Activated T-cell treated with anti-CD3 and anti-CD28 coated beads, Interleukin-2, amount 50 U/mL, for 24 hours (primary cell): ENCODE results near the gene ABCB10.
"Not testable (repeated sequence)": the region's sequence is repeated elsewhere in the genome, so short reads cannot be mapped to it uniquely, and the experiment has no call there.

Experiments used
- DNase-seq: peaks from one replicate; pipeline ENCODE4 v3.0.0-alpha.2; 2020
- H3K27ac Mint-ChIP-seq: 2 replicates; pipeline ENCODE4 v1.8.0; 2020; ENCODE audit warnings: mild to moderate bottlenecking, mixed read lengths
- H3K27me3 Mint-ChIP-seq: 2 replicates; pipeline ENCODE4 v1.8.0; 2020; ENCODE audit warnings: mixed read lengths
- H3K36me3 Mint-ChIP-seq: 2 replicates; pipeline ENCODE4 v1.8.0; 2020; ENCODE audit warnings: low read depth, mixed read lengths
- H3K4me1 Mint-ChIP-seq: 2 replicates; pipeline ENCODE4 v1.8.0; 2020; ENCODE audit warnings: low read depth, mixed read lengths
- H3K4me3 Mint-ChIP-seq: 2 replicates; pipeline ENCODE4 v1.8.0; 2020; ENCODE audit warnings: mild to moderate bottlenecking, moderate library complexity, mixed read lengths
- H3K9me3 Mint-ChIP-seq: 2 replicates; pipeline ENCODE4 v1.8.0; 2020; ENCODE audit warnings: mixed read lengths

The ABCB10 gene

DNA sequence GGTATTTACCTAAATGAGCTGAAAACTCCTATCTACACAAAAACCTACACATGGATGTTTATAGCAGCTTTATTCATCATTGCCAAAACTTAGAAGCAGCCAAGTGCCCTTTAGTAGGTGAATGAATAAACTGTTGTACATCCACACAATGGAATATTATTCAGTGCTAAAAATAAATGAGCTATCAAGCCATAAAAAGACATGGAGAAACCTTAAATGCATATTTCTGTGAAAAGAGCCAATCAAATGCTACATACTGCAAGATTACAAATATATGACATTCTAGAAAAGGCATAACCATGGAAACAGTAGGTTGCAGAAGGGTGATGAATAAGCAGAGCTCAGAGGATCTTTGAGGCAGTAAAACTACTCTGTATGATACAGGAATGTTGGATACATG is 23.3 kb downstream of the ABCB10 start:
- no peaks in the 10 kb centered on the region for H3K9me3 Mint-ChIP-seq
- peaks cover 83% of the 10 kb centered on the region for H3K36me3 Mint-ChIP-seq
- H3K27ac Mint-ChIP-seq: no peak overlapping the region
- no peak for DNase-seq
- H3K4me1 Mint-ChIP-seq: peaks cover 5% of the 10 kb centered on the region
- no peak overlapping the region for H3K4me3 Mint-ChIP-seq
- no peaks in the 10 kb centered on the region for H3K27me3 Mint-ChIP-seq

- DNase-seq: no peak
- H3K9me3 Mint-ChIP-seq: no peaks in the 10 kb centered on the region
- no peaks in the 10 kb centered on the region for H3K27me3 Mint-ChIP-seq
- H3K36me3 Mint-ChIP-seq: peaks cover 80% of the 10 kb centered on the region
- peak overlapping the region; percentile 16 for H3K27ac Mint-ChIP-seq
- H3K4me3 Mint-ChIP-seq: no peak overlapping the region
- H3K4me1 Mint-ChIP-seq: peaks cover under 1% of the 10 kb centered on the region
These were observed 27.2 kb downstream of the ABCB10 start for GRCh38 chr1:229531326-229531725.

DNA sequence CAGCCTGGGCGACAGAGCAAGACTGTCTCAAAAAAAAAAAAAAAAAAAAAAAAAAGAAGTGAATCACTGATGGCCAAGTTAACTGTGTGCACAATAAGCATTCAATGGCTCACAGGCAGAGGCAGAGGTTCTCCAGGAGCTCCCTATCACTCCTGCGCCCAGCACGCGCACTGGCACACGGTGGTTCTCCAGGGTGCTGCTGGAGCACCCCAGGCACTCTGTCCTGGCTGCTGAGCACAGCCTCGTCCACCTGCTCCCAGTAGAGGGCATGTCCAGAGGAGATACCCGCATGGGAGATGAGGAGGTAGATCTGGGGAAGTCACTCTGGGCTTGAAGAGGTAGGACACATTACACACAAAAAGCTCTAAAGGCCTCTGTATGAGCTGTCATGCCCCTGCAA is 28.9 kb downstream of the ABCB10 start:
- Mint-ChIP-seq H3K36me3 (peaks cover 83% of the 10 kb centered on the region), H3K27me3 (no peaks in the 10 kb centered on the region), H3K9me3 (no peaks in the 10 kb centered on the region), H3K4me3 (no peak overlapping the region), H3K4me1 (peaks cover 3% of the 10 kb centered on the region), H3K27ac (no peak overlapping the region)
- no peak for DNase-seq

GRCh38 chr1:229526695-229527094 is 31.8 kb downstream of the ABCB10 start:
- H3K36me3 Mint-ChIP-seq: peaks cover 85% of the 10 kb centered on the region
- DNase-seq: no peak
- no peaks in the 10 kb centered on the region for H3K27me3 Mint-ChIP-seq
- peak overlapping the region; percentile 22 for H3K27ac Mint-ChIP-seq
- peaks cover 3% of the 10 kb centered on the region for H3K4me1 Mint-ChIP-seq
- H3K9me3 Mint-ChIP-seq: no peaks in the 10 kb centered on the region
- no peak overlapping the region for H3K4me3 Mint-ChIP-seq

- H3K27me3 Mint-ChIP-seq: no peaks in the 10 kb centered on the region
- H3K4me3 Mint-ChIP-seq: no peak overlapping the region
- peaks cover 82% of the 10 kb centered on the region for H3K36me3 Mint-ChIP-seq
- H3K27ac Mint-ChIP-seq: no peak overlapping the region
- H3K4me1 Mint-ChIP-seq: peaks cover 3% of the 10 kb centered on the region
- H3K9me3 Mint-ChIP-seq: no peaks in the 10 kb centered on the region
- DNase-seq: no peak
These were observed 35.5 kb downstream of the ABCB10 start for GRCh38 chr1:229523052-229523451.

GRCh38 chr1:229514578-229515275 is 43.8 kb downstream of the ABCB10 start:
- H3K4me1 Mint-ChIP-seq: peaks cover 8% of the 10 kb centered on the region
- H3K4me3 Mint-ChIP-seq: no peak overlapping the region
- H3K36me3 Mint-ChIP-seq: peaks cover 31% of the 10 kb centered on the region
- peak overlapping the region; percentile 23 for H3K27ac Mint-ChIP-seq
- no peaks in the 10 kb centered on the region for H3K9me3 Mint-ChIP-seq
- peak; percentile 53 for DNase-seq
- H3K27me3 Mint-ChIP-seq: no peaks in the 10 kb centered on the region

- not testable (repeated sequence) for H3K27ac Mint-ChIP-seq, DNase-seq, H3K27me3 Mint-ChIP-seq, H3K9me3 Mint-ChIP-seq, H3K4me3 Mint-ChIP-seq
- peaks cover 25% of the 10 kb centered on the region for H3K4me1 Mint-ChIP-seq
- peaks cover 18% of the 10 kb centered on the region for H3K36me3 Mint-ChIP-seq
These were observed 46.9 kb downstream of the ABCB10 start for GRCh38 chr1:229511625-229512024.

DNA sequence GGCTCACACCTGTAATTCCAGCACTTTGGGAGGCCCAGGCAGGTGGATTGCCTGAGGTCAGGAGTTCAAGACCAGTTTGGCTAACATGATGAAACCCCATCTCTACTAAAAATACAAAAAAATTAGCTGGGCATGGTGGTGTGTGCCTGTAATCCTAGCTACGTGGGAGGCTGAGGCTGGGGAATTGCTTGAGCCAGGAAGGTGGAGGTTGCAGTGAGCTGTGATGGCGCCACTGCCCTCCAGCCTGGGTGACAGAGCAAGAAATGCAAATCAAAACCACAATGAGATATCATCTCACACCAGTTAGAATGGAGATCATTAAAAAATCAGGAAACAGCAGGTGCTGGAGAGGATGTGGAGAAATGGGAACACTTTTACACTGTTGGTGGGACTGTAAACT is 47.3 kb downstream of the ABCB10 start:
- Mint-ChIP-seq H3K36me3 (peaks cover 16% of the 10 kb centered on the region), H3K4me1 (peaks cover 29% of the 10 kb centered on the region)
- not testable (repeated sequence) for H3K27me3 Mint-ChIP-seq, H3K27ac Mint-ChIP-seq, DNase-seq, H3K9me3 Mint-ChIP-seq, H3K4me3 Mint-ChIP-seq

- no peaks in the 10 kb centered on the region for H3K27me3 Mint-ChIP-seq
- peaks cover 15% of the 10 kb centered on the region for H3K36me3 Mint-ChIP-seq
- peaks cover 34% of the 10 kb centered on the region for H3K4me1 Mint-ChIP-seq
- DNase-seq: no peak
- peak overlapping the region; percentile 95 for H3K27ac Mint-ChIP-seq
- peak overlapping the region; percentile 91 for H3K4me3 Mint-ChIP-seq
- no peaks in the 10 kb centered on the region for H3K9me3 Mint-ChIP-seq
These were observed 48.9 kb downstream of the ABCB10 start for GRCh38 chr1:229509576-229509975.

GRCh38 chr1:229508823-229509337 is 49.6 kb downstream of the ABCB10 start:
- Mint-ChIP-seq H3K27ac (peak overlapping the region; percentile 95), H3K36me3 (peaks cover 21% of the 10 kb centered on the region), H3K4me3 (peak overlapping the region; percentile 91), H3K27me3 (no peaks in the 10 kb centered on the region), H3K9me3 (no peaks in the 10 kb centered on the region), H3K4me1 (peaks cover 35% of the 10 kb centered on the region)
- DNase-seq: peak; percentile 34

- no peaks in the 10 kb centered on the region for H3K9me3 Mint-ChIP-seq
- H3K4me1 Mint-ChIP-seq: peaks cover 39% of the 10 kb centered on the region
- peak within 1 kb of the TSS; percentile 95 for H3K27ac Mint-ChIP-seq
- peaks cover 27% of the 10 kb centered on the region for H3K36me3 Mint-ChIP-seq
- peak; percentile 99 for DNase-seq
- no peaks in the 10 kb centered on the region for H3K27me3 Mint-ChIP-seq
- H3K4me3 Mint-ChIP-seq: peak within 1 kb of the TSS; percentile 91
These were observed 50.3 kb downstream of the ABCB10 start, which contains the start of gene NUP133 for GRCh38 chr1:229507951-229508822. NUP133 (minus strand) TSS chr1:229508341; CDS start chr1:229508249, 92 bp downstream.

- H3K27ac Mint-ChIP-seq: peak overlapping the region; percentile 95
- H3K4me3 Mint-ChIP-seq: peak overlapping the region; percentile 91
- DNase-seq: no peak
These were observed 51.0 kb downstream of the ABCB10 start for GRCh38 chr1:229507502-229507901.

DNA sequence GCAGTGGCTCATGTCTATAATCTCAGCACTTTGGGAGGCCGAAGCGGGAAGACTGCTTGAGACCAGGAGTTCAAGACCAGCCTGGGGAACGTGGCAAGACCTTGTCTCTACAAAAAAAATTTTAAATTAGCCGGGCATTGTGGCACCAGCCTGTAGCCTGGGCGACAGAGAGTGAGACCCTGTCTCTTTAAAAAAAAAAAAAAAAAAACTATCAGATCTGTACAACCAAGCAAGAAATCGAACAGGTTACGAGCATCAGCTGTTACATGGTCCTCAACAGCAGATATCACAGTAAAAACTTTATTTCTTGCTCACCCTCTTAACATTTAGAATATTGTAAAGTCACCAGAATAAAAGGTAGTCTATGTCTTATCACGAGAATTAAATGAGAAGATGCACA is 51.9 kb downstream of the ABCB10 start:
- peaks cover 39% of the 10 kb centered on the region for H3K4me1 Mint-ChIP-seq
- peak overlapping the region; percentile 55 for H3K27ac Mint-ChIP-seq
- H3K4me3 Mint-ChIP-seq: peak overlapping the region; percentile 91
- H3K9me3 Mint-ChIP-seq: no peaks in the 10 kb centered on the region
- DNase-seq: no peak
- no peaks in the 10 kb centered on the region for H3K27me3 Mint-ChIP-seq
- H3K36me3 Mint-ChIP-seq: peaks cover 35% of the 10 kb centered on the region

More at GRCh38 chr1:229507502-229507901, 51.0 kb downstream of the ABCB10 start:
- Mint-ChIP-seq H3K4me1 (peaks cover 39% of the 10 kb centered on the region), H3K36me3 (peaks cover 30% of the 10 kb centered on the region), H3K9me3 (no peaks in the 10 kb centered on the region), H3K27me3 (no peaks in the 10 kb centered on the region)

DNA sequence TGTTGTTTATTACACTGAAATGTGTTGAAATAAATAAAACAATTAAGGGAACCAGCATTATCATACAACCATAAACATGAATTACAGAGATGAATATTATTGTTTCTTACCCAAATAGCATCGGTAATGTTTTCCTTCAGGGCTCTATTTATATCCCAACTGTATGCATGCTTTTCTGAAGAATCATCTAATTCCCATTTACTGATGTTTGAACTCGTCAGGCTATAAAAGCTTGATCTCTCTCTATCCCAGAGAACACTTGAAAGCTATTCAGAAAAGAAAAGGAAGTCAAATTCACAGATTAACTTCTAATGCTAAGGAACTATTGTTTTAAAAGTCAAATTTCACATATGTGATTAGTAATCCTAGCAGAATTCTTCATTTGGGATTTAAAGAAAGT is 62.7 kb downstream of the ABCB10 start:
- H3K9me3 Mint-ChIP-seq: no peaks in the 10 kb centered on the region
- H3K4me1 Mint-ChIP-seq: no peaks in the 10 kb centered on the region
- DNase-seq: no peak
- no peaks in the 10 kb centered on the region for H3K27me3 Mint-ChIP-seq
- H3K27ac Mint-ChIP-seq: no peak overlapping the region
- H3K4me3 Mint-ChIP-seq: no peak overlapping the region
- peaks cover 85% of the 10 kb centered on the region for H3K36me3 Mint-ChIP-seq

GRCh38 chr1:229487181-229487580 is 71.3 kb downstream of the ABCB10 start:
- no peak overlapping the region for H3K4me3 Mint-ChIP-seq
- no peaks in the 10 kb centered on the region for H3K27me3 Mint-ChIP-seq
- peak overlapping the region; percentile 55 for H3K27ac Mint-ChIP-seq
- H3K36me3 Mint-ChIP-seq: peaks cover 84% of the 10 kb centered on the region
- DNase-seq: no peak
- peaks cover 2% of the 10 kb centered on the region for H3K4me1 Mint-ChIP-seq
- H3K9me3 Mint-ChIP-seq: no peaks in the 10 kb centered on the region
